GM12891 (cell line): ENCODE measurements around the gene PCDHGA7.
"Not testable (repeated sequence)": the region's sequence is repeated elsewhere in the genome, so short reads cannot be mapped to it uniquely, and the experiment has no call there.

Source experiments
- PAX5 ChIP-seq: IDR thresholded peaks from 2 replicates; pipeline ENCODE4 v1.6.1; 2011; ENCODE audit warnings: low read length, moderate library complexity, mild to moderate bottlenecking; ENCODE audit not compliant: insufficient read depth, severe bottlenecking
- POLR2A ChIP-seq: IDR thresholded peaks from 2 replicates; pipeline ENCODE4 v1.6.1; 2011; ENCODE audit warnings: low read depth, low read length, control low read depth
- POLR2AphosphoS5 ChIP-seq: IDR thresholded peaks from 2 replicates; pipeline ENCODE4 v1.6.1; 2011; ENCODE audit warnings: low read depth, low read length, control low read depth
- POU2F2 ChIP-seq: IDR thresholded peaks from 2 replicates; pipeline ENCODE4 v1.6.1; 2011; ENCODE audit warnings: low read depth, mild to moderate bottlenecking, control low read depth, low read length, moderate library complexity
- SPI1 ChIP-seq: IDR thresholded peaks from 2 replicates; pipeline ENCODE4 v1.6.1; 2011; ENCODE audit warnings: low read depth, low read length, control low read depth
- TAF1 ChIP-seq: IDR thresholded peaks from 2 replicates; pipeline ENCODE4 v1.6.1; 2011; ENCODE audit warnings: low read depth, low read length, control low read depth

GRCh38 chr5:141414548-141415274 lies 32.2 kb downstream of the PCDHGA7 start:
- not testable (repeated sequence) for TF ChIP-seq SPI1, POLR2AphosphoS5, POU2F2, POLR2A, TAF1, PAX5
